ENCODE measurements around the gene TEX14.

DNA sequence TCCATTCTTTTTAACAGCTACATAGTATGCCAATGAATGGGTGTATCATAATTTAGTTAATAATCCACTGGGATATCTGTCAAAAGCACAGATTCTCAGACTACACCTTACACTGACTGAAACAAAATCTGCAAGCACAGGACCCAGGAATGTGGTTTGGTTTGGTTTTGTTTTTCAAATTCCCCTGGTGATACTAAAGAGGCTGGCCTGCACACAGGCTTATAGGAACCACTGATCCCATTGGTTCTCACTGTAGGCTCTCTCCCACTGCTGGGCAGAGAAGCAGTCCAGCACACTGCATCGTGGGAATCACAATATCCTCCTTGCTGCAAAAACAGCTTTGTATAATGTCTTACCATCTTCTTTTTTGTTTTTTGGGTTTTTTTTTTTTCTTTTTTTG, 67.1 kb downstream of the TEX14 start:
- no peak for TF ChIP-seq CTCF (IDR thresholded peaks at IDR 0.05)
- TF ChIP-seq POLR2A (IDR thresholded peaks at IDR 0.05), result no peak

Data from lower leg skin (tissue), 3 donors.